ENCODE results near the gene SNPH.
"Not testable (repeated sequence)": the region's sequence is repeated elsewhere in the genome, so short reads cannot be mapped to it uniquely, and the experiment has no call there.

Gene SNPH

DNA sequence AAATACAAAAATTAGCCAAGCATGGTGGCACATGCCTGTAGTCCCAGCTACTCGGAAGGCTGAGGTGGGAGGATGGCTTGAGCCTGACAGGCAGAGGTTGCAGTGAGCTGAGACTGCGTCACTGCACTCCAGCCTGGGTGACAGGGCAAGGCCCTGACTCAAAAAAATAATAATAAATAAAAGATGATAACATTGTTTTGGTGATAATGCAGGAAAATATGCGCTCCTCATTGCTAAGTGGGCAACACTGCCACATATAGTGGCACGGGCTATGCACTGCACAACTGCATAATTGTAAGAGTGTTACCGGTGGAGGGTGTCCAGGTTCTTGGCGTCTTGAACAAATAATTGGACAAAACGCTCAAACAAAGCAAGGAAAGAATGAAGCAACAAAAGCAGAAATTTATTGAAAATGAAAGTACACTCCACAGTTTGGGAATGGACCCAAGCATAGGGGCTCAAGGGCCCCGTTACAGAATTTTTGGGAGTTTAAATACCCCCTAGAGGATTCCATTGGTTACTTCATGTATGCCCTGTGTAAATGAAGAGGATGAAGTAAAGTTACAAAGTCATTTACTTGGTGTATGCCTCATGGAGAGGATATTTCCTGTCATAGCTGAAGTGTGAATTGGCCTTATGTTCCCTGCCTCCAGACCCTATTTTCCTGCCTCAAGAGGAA, 77.5 kb downstream of the SNPH start:
- DNase-seq, result not testable (repeated sequence)

DNA sequence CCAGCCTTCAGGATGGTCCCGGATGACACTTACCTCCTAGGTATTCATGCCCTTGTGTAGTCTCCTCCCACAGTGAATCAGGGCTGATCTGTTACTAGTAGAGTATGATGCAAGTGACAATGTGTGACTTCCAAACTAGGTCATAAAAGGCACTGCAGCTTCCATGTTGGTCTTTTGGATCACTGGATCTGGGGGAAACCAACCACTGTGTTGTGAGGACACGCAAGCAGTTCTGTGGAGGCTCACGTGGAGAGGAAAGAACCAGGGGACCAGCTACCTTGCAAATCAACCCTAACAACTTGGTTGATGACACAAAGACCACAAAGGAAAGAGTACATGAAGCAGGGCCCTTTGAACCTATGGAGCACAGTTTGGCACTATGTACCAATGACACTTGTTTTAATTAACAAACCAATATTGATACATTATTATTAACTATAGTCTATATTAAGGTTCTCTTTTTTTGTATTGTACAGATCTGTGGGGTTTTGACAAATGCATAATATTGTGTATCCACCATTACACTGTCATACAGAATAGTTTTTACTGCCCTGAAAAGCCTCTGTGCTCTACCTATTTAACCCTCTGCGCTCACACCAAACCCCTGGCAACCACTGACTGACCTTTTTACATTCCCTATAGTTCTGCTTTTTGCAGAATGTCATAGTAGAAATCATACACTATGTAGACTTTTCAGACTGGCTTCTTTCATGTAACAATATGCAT, 79.1 kb downstream of the SNPH start:
- no peak for DNase-seq

DNA sequence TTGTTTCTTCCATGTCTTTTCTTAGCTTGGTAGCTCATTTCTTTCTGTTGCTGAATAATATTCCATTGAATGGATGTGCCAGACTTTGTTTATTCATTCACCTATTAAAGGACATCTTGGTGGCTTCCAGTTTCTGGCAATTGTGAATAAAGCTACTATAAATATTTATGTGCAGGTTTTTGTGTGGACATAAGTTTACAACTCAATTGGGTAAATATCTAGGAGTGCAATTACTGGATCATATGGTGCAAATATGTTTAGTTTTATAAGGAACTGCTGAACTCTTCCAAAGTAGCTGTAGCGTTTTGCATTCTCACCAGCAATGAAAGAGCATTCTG, 79.6 kb downstream of the SNPH start:
- no peak for DNase-seq

DNA sequence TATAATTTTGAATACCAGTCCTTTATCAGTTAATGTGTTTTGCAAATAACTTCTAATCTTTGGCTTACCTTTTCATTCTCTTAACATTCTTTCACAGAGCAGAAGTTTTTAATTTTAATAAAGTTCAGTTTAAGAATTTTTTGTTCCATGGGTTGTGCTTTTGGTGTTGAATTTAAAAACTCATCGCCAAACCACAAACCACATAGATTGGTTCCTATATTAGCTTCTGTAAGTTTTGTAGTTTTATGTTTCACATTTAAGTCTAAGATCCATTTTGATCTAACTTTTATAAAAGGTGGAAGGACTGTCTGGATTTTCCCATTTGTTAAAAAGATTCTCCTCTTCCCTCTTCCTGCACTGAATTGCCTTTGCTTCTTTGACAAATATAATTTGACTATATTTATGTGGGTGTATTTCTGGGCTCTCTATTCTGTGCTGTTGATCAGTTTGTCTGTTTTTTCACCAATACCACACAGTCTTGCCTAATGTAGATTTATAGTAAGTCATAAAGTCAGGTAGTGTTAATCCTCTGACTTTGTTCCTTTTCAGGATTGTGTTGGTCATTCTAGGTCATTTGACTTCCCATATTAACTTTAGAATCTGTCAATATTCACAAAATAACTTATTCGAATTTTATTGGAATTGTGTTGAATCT, 80.3 kb downstream of the SNPH start:
- DNase-seq, result no peak

DNA sequence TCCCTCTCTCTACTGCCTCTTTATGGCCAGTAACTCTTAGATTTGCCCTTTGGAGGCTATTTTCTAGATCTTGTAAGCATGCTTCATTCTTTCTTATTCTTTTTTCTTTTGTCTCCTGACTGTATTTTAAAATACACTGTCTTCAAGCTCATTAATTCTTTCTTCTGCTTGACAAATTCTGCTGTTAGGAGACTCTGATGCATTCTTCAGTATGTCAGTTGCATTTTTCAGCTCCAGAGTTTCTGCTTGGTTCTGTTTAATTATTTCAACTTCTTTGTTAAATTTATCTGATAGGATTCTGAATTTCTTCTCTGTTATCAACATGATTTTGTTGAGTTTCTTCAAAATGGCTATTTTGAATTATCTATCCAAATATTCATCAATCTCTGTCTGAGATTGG, 87.9 kb downstream of the SNPH start:
- DNase-seq, result no peak

DNA sequence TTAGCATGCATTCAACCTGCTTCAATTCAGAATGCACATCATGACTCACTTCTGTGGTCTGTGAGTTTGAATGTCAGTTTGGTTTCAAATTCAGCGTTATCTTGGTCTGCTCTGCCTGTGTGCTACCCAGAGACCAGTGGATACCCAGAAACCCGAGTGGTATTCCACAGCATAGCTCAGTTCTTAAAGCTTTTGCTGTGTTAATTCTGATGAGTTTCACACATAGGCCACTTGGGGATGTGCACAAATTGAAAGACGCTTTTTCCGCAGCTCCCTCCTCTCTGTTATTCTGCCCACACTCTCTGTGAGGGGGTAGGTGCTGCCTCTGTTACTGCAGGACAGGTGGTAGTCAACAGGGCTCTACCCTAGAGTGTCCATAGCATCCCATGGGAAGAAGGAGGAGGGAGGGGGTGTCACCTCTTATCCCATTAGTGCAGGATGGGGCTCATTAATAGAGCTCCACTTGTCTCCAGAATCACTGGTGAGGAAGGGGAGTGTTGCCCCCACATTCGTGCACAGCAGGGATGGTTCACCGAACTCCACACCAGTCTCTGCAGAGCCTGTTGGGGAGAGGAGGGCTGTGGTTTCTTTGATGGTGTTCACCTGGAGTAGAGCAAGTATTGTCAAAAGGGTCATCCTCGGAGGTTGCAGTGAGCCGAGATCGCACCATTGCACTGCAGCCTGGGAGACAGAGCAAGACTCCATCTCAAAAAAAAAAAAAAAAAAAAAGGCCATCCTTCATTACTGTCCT, 92.0 kb downstream of the SNPH start:
- DNase-seq, result peak in 1 of 2 donors; percentile 37

Measured in stimulated activated CD4-positive, alpha-beta T cell treated with anti-CD3 and anti-CD28 coated beads, Interleukin-2, amount 100 ng/mL, for 48 hours (primary cell).